ENCODE measurements around the gene SLC9A3.
"Not testable (repeated sequence)": the region's sequence is repeated elsewhere in the genome, so short reads cannot be mapped to it uniquely, and the experiment has no call there.

SLC9A3 gene

GRCh38 chr5:524234-524972 lies at the start of gene SLC9A3:
Gene SLC9A3 (minus strand): TSS chr5:524449.
- DNase-seq = no peak

GRCh38 chr5:573976-574375 lies 49.7 kb upstream of the SLC9A3 start:
- no peak for DNase-seq

GRCh38 chr5:573206-573605 lies 49.0 kb upstream of the SLC9A3 start:
- no peak for DNase-seq

DNA sequence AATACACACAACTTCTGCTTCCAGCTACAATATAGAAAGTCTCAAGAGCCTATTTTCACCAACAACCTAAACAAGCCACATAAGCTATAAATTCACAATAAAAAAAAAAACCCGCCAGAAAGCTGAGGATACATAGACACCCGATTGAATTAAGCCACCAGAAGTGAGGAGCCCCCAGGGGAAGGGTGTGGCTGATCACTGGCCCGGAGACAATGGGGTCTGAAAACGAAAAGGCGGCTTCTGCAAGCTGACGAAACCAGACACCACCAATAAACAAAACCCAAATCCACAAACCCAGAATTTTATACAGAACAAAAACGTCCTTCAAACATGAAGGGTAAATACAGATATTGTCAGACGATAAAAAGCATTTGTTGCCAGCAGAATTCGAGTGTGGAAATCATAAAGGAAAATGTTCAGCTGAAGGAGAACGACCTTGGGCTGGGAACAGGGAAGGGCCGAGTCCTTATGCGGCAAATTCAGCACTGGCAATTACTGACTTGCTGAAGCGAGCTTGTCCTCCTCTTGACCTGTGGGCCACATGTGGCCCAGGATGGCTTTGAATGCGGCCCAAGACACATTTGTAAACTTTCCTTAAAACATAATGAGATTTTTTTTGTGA lies 48.3 kb upstream of the SLC9A3 start:
- DNase-seq = no peak

- no peak for DNase-seq
Measured at GRCh38 chr5:571791-572190, 47.5 kb upstream of the SLC9A3 start.

GRCh38 chr5:570886-571285 lies 46.6 kb upstream of the SLC9A3 start:
- no peak for DNase-seq

GRCh38 chr5:570446-570845 lies 46.2 kb upstream of the SLC9A3 start:
- no peak for DNase-seq

DNA sequence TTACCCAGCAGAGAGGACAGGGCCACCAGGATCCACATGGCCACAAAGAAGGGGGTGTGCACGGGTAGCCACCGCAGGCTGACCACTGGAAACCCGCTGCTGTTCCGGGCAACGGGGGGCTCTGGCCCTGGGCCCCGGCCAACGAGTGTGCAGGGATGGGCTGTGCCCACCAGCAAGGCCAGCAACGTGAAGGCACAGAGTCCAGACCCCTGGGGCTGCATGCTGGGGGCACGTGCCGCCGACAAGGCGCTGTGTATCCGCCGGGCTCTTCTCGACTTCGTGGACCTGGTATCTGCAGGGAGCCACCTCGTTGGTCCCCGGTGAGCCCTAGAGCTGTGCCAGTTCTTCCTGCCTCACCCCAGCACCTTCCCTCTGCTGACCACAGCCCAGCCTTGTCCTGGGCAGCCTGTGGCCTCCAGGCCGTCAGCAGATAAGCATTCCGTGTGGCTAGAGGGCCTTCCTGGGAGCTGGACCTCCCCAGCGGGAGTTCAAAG lies 45.7 kb upstream of the SLC9A3 start:
- no peak for DNase-seq

- no peak for DNase-seq
Measured at GRCh38 chr5:569358-569867, 45.2 kb upstream of the SLC9A3 start.

GRCh38 chr5:568809-569208 lies 44.6 kb upstream of the SLC9A3 start:
- DNase-seq = no peak

DNA sequence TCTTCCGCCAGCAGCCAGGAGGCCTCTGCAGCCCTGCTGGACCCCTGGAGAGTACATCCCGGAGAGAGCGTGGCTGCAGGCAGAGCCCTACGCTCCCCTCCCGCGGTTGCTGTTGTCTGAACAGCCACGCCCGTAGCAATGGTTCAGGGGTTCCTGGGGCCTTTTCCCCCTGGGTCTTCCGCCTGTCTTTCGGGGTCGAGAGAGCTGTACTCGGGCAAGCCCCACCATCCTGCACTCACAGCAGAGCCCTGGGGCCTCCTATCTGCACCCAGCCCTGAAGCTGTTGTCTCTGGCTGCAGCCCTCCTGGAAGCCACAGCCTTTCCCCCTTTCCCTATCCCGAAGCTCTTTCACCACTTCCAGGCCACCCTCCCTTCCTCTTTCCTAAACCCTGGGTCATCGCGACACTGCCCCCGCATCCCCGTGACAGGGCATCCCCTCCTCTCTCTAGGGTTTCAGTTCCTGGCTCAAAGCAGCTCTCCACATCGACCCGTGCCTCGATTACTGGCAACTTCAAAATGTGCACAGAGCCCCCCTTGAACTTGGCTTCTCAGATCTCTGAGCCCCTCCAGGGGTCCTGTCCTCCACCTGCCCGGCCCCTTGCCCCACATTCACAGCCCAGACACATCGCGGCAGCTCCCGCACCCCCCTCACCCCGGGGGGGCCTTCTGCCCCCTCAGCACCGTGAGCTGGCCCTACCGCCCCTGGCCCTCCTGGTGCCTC lies 44.0 kb upstream of the SLC9A3 start:
- DNase-seq = no peak

- DNase-seq = no peak
Measured at GRCh38 chr5:567664-568060, 43.4 kb upstream of the SLC9A3 start.

GRCh38 chr5:566636-567309 lies 42.5 kb upstream of the SLC9A3 start:
- DNase-seq = no peak

DNA sequence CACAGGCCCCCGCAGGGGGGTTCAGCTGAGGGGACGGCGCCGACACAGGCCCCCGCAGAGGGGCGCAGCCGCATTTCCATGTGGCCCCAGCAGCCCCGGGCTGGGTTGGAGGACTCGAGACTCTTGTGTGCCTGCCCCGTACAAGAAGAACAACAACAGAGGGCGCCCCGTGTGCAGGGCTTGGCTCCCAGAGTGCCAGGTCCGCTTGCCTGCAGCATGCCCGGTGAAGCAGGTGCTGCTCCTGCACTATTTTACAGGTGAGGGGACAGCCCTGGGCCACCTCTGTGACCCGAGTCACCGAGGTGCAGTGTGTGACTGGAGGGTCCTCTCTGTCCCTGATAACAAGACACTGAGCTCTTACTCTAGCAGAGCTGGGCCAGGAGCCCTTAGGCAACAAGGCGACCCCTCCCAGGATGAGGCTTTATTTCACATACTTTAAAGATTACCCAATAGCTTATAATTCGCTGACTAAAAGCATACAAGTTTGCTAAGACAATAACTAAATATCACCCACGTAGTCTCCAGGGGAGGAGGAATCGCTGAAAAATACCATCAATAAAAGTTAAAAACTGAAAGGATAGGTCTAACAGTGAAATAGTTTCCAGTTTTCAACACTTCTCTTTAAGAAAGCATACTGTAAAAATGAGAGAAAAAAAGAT lies 41.7 kb upstream of the SLC9A3 start:
- DNase-seq = no peak

DNA sequence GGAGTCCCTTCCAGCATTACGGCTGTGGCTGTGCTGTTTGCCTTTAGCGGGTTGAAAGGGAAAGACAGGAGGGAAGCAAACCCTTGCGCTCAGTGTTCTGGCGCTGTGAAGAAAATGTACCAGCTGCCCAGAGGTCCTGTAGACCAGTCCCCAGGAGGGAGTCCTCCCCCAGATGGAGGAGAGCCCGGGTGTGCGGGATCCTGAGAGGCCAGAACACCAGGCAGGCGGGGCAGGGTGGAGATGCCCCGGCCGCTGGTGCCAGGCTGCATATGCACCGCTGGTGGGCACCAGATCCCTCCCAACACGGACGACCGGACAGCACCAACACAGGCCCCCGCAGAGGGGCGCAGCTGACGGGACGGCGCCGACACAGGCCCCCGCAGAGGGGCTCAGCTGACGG lies 37.2 kb upstream of the SLC9A3 start:
- no peak for DNase-seq

DNA sequence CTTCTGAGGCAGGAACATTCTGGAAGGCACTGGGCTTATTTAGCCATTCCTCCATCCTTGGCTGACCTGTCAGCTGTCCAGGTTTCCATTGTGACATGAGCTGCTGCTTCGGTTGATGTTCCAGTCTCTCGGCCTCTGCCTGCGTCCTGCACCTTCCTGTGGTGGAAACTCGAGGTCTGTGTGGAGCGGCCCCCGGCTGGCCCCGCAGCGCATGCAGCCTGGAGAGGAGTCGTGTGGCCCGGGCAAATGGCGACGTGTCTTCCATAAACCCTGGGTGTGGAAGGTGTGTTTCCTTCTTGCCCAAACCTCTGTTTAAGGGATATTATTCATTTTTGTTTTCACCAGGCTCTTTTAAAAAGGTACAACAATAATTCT lies 36.5 kb upstream of the SLC9A3 start:
- no peak for DNase-seq

GRCh38 chr5:558871-559503 lies 34.7 kb upstream of the SLC9A3 start:
- no peak for DNase-seq

DNA sequence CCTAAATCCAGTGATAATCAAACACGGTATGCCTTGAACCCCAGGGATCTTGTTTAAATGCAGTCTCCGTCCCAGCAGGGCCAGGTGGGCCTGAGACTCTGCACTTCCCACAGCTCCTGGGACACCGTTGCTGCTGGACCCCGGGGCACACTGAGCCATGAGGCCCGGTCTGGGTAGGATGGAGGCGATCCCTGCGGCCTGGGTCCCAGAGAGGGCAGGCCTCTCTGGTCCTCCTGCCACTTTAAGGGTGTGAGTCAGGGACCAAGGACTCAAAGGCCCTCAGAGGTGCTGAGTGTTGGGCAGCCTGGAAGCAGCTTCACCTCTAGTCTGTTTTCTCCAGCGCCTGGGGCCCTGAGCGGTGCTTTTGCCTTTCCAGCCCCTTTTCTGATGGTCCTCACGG lies 34.1 kb upstream of the SLC9A3 start:
- no peak for DNase-seq

DNA sequence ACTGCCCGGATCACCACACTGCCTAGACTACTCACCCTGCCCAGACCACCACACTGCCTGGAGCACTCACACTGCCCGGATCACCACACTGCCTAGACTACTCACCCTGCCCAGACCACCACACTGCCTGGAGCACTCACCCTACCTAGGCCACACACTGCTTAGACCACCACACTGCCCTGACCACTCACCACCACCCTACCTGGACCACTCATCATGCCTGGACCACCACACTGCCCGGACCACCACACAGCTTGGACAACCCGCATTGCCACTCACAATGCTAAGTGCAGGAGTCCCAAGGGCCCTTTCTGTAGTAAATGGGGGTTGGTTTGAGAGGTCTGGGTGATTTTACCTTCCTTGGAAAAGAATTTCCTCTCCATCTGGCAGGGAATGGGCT lies 33.7 kb upstream of the SLC9A3 start:
- not testable (repeated sequence) for DNase-seq

GRCh38 chr5:556909-557441 lies 32.7 kb upstream of the SLC9A3 start:
- no peak for DNase-seq

DNA sequence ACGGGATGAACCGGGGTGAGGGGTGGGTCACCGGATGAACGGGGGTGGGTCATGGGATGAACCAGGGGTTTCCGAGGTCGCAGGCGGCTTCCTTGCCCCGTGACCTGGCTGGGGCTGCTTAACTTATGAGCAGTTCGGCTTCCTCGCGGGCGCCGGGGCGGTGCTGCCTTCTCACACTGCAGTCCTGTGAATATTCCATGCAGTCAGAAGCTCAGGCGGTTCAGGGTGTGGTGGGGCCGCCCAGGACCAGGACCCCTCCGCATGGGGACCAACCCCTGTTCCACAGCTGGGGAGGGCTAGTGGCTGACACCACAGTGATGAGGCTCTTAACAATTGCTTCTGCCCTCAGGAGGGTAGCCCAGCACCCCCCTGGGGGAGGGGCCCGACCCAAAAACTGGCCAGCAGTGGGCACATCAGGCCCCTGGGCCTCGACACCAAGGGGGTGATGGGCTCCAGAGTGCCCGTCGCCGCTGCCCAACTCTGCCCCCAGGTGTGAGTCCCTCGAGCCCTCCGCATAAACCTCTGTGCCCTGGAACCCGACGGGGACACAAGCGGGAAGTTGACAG lies 30.9 kb upstream of the SLC9A3 start:
- no peak for DNase-seq

Measured in activated CD4-positive, alpha-beta T cell treated with anti-CD3 and anti-CD28 coated beads for 4 hours (primary cell).